ENCODE results near the gene TSPYL6.
A peak's percentile ranks its signal among the peaks of the same experiment; 100 is the strongest.

The TSPYL6 gene

GRCh38 chr2:54258166-54258565 lies 2.1 kb upstream of the TSPYL6 start:
- Histone ChIP-seq H3K9me3 (ENCODE audit: insufficient read depth, low read length) (no peaks in the 10 kb centered on the region), H3K27me3 (ENCODE audit: insufficient read depth, insufficient read length) (no peaks in the 10 kb centered on the region), H3K4me1 (ENCODE audit: insufficient read depth, insufficient read length) (no peaks in the 10 kb centered on the region), H3K9ac (ENCODE audit: insufficient read length, low read depth) (no peak overlapping the region), H3K4me3 (ENCODE audit: insufficient read length, low read depth) (no peak overlapping the region), H3K36me3 (ENCODE audit: insufficient read depth, insufficient read length, low read length) (no peaks in the 10 kb centered on the region)
- no peak for DNase-seq (ENCODE audit: low read depth, low spot score)
- TF ChIP-seq SUZ12 (IDR thresholded peaks at IDR 0.05; ENCODE audit: extremely low read depth, insufficient read depth, insufficient read length), result no peak
- no peak for TF ChIP-seq ZNF274 (IDR thresholded peaks at IDR 0.05; ENCODE audit: low read depth, low read length)
- TF ChIP-seq YY1 (IDR thresholded peaks at IDR 0.05; ENCODE audit: insufficient read depth, insufficient read length), result no peak

DNA sequence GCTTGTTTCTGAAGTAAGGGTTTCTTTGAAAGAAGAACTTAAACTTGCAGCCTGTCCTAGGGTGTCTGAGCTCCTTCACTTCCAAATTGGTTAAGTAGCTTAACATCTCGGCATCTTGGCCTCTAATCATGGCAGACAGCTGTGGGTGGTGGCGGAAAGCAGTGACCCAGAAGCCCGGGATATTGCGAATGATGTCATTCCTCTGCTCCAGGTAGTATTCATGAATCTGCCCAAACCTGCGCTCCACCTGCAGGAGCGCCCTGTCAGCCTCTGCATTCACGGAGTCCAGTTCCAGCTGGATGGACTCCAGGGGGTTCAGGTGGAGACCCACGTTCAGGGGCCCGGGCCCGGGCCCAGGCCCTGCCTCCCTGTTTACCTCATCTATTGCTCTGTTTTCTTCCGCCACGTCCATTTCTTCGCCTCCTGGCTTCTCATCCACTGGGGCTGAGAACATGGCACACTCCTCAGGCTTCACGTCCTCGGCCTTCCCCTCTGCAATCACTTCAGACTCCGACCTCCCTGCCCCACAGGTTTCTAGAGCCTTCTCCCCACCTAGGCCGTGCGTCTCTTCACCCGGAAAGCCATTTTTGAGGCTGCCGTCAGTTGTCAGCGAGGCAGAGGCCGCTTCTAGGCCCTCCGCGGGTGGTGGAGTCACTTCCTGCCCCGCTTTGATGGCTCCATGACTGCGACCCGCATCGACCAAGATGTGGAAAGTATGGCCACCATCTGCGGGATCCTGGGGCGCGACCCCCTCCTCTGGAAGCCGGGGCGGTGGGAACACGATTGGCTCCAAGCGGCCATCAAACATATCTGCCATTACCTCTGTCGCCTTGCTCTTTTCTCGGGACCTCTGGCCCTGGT lies 569 bp downstream of the TSPYL6 start:
- TF ChIP-seq SUZ12 (IDR thresholded peaks at IDR 0.05; ENCODE audit: extremely low read depth, insufficient read depth, insufficient read length) (no peak), YY1 (IDR thresholded peaks at IDR 0.05; ENCODE audit: insufficient read depth, insufficient read length) (no peak), ZNF274 (IDR thresholded peaks at IDR 0.05; ENCODE audit: low read depth, low read length) (no peak)
- no peak overlapping the region for H3K4me3 ChIP-seq (ENCODE audit: insufficient read length, low read depth)
- no peaks in the 10 kb centered on the region for H3K9me3 ChIP-seq (ENCODE audit: insufficient read depth, low read length)
- H3K27me3 ChIP-seq (ENCODE audit: insufficient read depth, insufficient read length), result no peaks in the 10 kb centered on the region
- H3K36me3 ChIP-seq (ENCODE audit: insufficient read depth, insufficient read length, low read length), result no peaks in the 10 kb centered on the region
- no peak overlapping the region for H3K9ac ChIP-seq (ENCODE audit: insufficient read length, low read depth)
- DNase-seq (ENCODE audit: low read depth, low spot score), result no peak
- no peaks in the 10 kb centered on the region for H3K4me1 ChIP-seq (ENCODE audit: insufficient read depth, insufficient read length)

DNA sequence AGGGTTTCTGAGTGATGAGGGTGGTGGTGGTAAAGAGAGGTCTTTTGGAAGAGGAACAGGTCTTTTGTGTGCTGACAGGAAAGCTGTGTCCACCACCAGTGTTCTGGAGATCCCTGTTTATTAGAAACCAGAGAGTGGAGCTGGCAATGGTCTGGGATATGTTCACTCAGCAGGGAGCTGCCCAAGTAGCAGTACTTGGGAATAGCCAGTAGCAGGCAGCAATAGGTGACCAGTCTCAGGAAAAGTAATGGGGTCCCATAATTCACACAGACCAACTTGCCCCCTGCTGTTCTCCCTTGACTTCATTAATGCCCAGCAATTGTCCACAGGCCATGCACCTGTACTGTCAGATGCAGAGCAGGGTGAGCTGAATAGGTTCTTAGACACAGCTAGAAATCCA lies 1.8 kb downstream of the TSPYL6 start:
- DNase-seq (ENCODE audit: low read depth, low spot score), result no peak
- H3K27me3 ChIP-seq (ENCODE audit: insufficient read depth, insufficient read length), result no peaks in the 10 kb centered on the region
- H3K9me3 ChIP-seq (ENCODE audit: insufficient read depth, low read length), result no peaks in the 10 kb centered on the region
- no peaks in the 10 kb centered on the region for H3K36me3 ChIP-seq (ENCODE audit: insufficient read depth, insufficient read length, low read length)
- H3K4me1 ChIP-seq (ENCODE audit: insufficient read depth, insufficient read length), result no peaks in the 10 kb centered on the region
- H3K4me3 ChIP-seq (ENCODE audit: insufficient read length, low read depth), result no peak overlapping the region
- no peak overlapping the region for H3K9ac ChIP-seq (ENCODE audit: insufficient read length, low read depth)
- TF ChIP-seq ZNF274 (IDR thresholded peaks at IDR 0.05; ENCODE audit: low read depth, low read length) (no peak), YY1 (IDR thresholded peaks at IDR 0.05; ENCODE audit: insufficient read depth, insufficient read length) (no peak), SUZ12 (IDR thresholded peaks at IDR 0.05; ENCODE audit: extremely low read depth, insufficient read depth, insufficient read length) (no peak)

- no peak for DNase-seq (ENCODE audit: low read depth, low spot score)
- Histone ChIP-seq H3K27me3 (ENCODE audit: insufficient read depth, insufficient read length) (no peaks in the 10 kb centered on the region), H3K4me1 (ENCODE audit: insufficient read depth, insufficient read length) (no peaks in the 10 kb centered on the region), H3K9me3 (ENCODE audit: insufficient read depth, low read length) (no peaks in the 10 kb centered on the region), H3K36me3 (ENCODE audit: insufficient read depth, insufficient read length, low read length) (no peaks in the 10 kb centered on the region), H3K9ac (ENCODE audit: insufficient read length, low read depth) (no peak overlapping the region), H3K4me3 (ENCODE audit: insufficient read length, low read depth) (no peak overlapping the region)
- TF ChIP-seq ZNF274 (IDR thresholded peaks at IDR 0.05; ENCODE audit: low read depth, low read length), result no peak
These were observed 6.4 kb downstream of the TSPYL6 start for GRCh38 chr2:54249629-54250028.

- Histone ChIP-seq H3K9ac (ENCODE audit: insufficient read length, low read depth) (no peak overlapping the region), H3K9me3 (ENCODE audit: insufficient read depth, low read length) (no peaks in the 10 kb centered on the region), H3K27me3 (ENCODE audit: insufficient read depth, insufficient read length) (no peaks in the 10 kb centered on the region), H3K4me1 (ENCODE audit: insufficient read depth, insufficient read length) (no peaks in the 10 kb centered on the region), H3K4me3 (ENCODE audit: insufficient read length, low read depth) (no peak overlapping the region), H3K36me3 (ENCODE audit: insufficient read depth, insufficient read length, low read length) (no peaks in the 10 kb centered on the region)
- no peak for DNase-seq (ENCODE audit: low read depth, low spot score)
- TF ChIP-seq YY1 (IDR thresholded peaks at IDR 0.05; ENCODE audit: insufficient read depth, insufficient read length) (no peak), ZNF274 (IDR thresholded peaks at IDR 0.05; ENCODE audit: low read depth, low read length) (no peak), SUZ12 (IDR thresholded peaks at IDR 0.05; ENCODE audit: extremely low read depth, insufficient read depth, insufficient read length) (no peak)
These were observed 8.9 kb downstream of the TSPYL6 start for GRCh38 chr2:54247115-54247514.

DNA sequence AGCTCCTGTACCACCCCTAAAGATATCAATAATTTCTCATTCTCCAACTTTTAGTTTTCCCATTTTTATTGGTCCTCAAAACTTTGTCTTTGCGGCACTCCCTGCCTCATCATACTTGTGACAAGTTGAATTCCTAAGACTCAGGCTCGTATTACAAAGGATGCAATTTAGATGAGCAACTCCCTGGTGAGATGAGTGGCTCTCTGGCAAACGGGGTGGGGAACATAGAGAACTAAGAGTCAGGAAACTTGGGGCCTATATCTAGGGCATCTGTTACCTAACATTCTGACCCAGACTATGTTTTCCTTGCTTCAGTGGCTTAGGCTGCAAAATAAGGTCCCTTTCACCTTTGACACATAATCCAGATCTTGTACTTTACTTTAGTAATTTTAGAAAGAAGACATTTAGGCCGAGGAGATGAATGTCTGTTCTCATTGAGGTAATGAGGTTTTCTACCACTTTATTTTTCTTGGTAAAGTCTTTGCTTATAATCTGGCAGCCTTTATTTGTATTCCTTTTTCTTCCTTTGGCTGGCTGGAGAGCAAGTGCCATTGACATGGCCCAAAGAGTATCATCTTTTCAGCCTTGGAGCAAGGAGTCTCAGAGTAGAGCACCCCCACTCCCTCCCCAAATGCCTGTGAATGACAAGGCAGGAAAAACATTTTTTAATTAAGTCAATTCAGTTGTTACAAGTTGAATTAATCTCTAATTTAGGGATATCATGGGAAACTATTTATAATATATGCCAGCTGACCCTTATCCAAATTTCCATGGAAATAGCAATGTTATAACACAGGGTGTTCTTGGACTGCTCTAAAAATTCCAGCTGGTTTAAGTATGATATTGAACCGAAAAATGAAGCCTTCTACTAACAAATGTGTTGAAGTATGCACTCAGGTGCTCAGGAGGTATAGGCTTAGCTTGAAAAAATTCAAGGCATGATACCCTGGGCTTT lies 15.2 kb downstream of the TSPYL6 start:
- H3K4me3 ChIP-seq (ENCODE audit: insufficient read length, low read depth), result no peak overlapping the region
- no peaks in the 10 kb centered on the region for H3K9me3 ChIP-seq (ENCODE audit: insufficient read depth, low read length)
- no peaks in the 10 kb centered on the region for H3K36me3 ChIP-seq (ENCODE audit: insufficient read depth, insufficient read length, low read length)
- H3K9ac ChIP-seq (ENCODE audit: insufficient read length, low read depth), result no peak overlapping the region
- peak; percentile 15 for DNase-seq (ENCODE audit: low read depth, low spot score)
- H3K27me3 ChIP-seq (ENCODE audit: insufficient read depth, insufficient read length), result no peaks in the 10 kb centered on the region
- no peaks in the 10 kb centered on the region for H3K4me1 ChIP-seq (ENCODE audit: insufficient read depth, insufficient read length)
- no peak for TF ChIP-seq YY1 (IDR thresholded peaks at IDR 0.05; ENCODE audit: insufficient read depth, insufficient read length)

DNA sequence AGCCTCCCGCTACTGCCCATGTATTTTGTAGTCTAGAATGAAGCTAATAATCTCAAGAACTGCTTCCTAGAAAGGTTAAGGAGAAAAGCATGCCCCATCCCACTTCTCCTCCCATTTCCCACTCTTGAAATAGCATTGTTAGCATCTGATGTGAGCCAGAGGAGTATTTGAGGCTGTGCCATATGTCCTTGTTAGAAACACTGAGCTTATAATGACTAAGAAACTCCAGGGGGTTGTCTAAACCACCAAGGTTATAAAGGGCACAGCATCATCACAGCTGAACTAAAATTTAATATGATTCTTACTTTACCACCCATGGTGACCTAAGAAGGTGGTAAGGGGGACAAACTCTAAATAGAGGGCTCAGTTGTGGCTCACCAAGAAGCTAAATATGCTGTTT lies 16.6 kb downstream of the TSPYL6 start:
- DNase-seq (ENCODE audit: low read depth, low spot score), result no peak
- H3K9ac ChIP-seq (ENCODE audit: insufficient read length, low read depth), result no peak overlapping the region
- H3K4me3 ChIP-seq (ENCODE audit: insufficient read length, low read depth), result no peak overlapping the region
- H3K36me3 ChIP-seq (ENCODE audit: insufficient read depth, insufficient read length, low read length), result no peaks in the 10 kb centered on the region
- H3K9me3 ChIP-seq (ENCODE audit: insufficient read depth, low read length), result no peaks in the 10 kb centered on the region
- H3K4me1 ChIP-seq (ENCODE audit: insufficient read depth, insufficient read length), result no peaks in the 10 kb centered on the region
- H3K27me3 ChIP-seq (ENCODE audit: insufficient read depth, insufficient read length), result no peaks in the 10 kb centered on the region
- no peak for TF ChIP-seq YY1 (IDR thresholded peaks at IDR 0.05; ENCODE audit: insufficient read depth, insufficient read length)
- TF ChIP-seq SUZ12 (IDR thresholded peaks at IDR 0.05; ENCODE audit: extremely low read depth, insufficient read depth, insufficient read length), result no peak
- no peak for TF ChIP-seq ZNF274 (IDR thresholded peaks at IDR 0.05; ENCODE audit: low read depth, low read length)
